GM21367 (cell line): ENCODE results near the gene TMEM87B.
"Not testable (repeated sequence)": the region's sequence is repeated elsewhere in the genome, so short reads cannot be mapped to it uniquely, and the experiment has no call there.

ENCODE experiments used
- ATAC-seq: cut with Tn5 transposase; IDR thresholded peaks from one replicate; pipeline ENCODE4 v1.9.1; 2021; ENCODE audit not compliant: unreplicated experiment

The TMEM87B gene

DNA sequence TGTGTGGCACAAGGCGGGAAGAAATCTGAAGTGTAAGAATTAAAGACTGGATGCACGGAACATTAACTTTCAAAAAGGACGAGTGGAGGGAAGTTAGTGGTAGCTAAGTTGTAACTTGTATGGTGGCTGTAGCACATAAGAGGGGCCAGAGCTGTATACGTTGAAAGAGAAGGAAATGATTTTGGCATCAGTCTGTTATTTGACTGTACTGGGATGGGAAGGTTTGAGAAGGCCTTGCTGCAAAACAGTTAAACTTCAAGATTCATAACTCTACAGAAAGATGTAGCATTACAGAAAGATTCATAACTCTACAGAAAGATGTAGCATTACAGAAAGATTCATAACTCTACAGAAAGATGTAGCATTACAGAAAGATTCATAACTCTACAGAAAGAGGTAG, 58.3 kb downstream of the TMEM87B start:
- not testable (repeated sequence) for ATAC-seq

DNA sequence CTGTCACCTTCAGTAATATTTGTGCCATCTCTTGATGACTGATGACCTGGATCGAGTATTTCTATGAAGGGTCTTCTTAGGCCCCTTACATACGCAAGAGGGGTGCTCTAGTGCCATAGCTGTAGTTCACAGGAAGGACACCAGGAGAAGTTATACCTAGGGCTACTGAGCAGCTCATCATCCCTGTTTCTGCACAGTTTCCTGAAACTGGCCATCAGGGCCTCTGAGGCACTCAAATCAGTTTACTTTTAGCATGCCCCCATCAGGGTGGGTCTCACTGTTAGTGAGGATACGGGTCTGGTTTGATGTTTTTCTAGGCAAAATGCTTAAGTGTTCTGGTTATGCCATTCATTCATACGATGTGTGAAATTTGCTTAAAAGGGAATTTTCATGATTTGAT, 63.1 kb downstream of the TMEM87B start:
- no peak for ATAC-seq

DNA sequence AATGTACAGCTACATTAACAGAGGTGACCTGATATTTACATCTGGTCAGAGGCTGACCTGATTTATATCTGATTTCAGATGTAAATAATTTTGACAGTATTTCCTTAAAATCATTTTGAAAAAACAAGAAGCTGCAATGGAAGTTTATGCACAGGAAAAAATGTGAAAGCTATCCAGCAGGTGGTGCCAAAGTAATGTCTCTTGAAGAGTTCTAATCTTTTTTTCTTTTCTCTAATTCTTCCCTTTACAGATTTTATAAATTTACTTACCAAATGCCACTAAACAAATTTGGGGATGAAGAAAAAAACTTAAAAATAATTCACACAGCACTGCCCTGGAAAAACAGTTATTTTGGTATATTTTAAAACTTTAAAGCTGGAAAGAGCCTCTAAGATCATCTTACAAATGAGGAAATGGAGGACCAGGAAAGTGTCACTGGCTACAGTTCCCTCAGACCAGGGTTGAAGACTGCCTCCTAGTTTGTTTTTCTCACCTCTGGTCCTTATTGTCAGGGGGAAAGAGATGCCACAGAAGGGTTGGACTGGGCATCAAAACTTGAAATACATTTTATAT, 66.7 kb downstream of the TMEM87B start:
- no peak for ATAC-seq

DNA sequence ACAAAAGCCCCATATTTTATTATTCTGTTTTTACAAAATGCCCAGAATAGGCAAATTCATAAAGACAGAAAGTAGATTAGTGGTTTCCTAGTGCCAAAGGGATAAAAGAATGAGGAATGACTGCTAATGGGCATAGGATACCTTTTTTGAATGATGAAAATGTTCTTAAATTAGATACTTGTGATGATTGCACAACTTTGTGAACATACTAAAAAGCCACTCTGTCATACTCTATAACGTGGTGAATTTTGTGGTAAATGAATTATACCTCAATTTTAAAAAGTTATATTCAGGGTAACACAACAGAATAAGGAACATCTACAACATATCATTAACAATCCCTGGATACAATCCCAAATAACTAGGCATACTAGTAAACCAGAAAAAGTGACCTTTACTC, 74.0 kb downstream of the TMEM87B start:
- no peak for ATAC-seq

DNA sequence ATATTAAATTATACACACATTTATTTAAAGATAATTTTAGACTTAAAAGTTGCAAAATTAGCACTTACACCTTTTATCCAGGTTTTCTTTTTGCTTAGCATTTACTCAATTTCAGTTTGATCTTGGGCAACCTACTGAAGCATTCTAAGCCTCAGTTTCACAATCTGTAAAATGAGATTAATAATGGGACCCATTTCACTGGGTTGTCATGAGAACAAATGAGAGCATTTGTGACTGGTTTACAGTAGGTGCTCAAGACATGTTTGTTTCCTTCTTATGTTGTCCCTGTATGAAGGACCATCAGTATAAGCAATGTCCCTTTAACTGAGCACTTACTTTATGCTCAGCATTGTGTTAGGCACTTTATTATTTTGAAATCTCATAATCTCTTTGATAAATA, 78.3 kb downstream of the TMEM87B start:
- no peak for ATAC-seq

DNA sequence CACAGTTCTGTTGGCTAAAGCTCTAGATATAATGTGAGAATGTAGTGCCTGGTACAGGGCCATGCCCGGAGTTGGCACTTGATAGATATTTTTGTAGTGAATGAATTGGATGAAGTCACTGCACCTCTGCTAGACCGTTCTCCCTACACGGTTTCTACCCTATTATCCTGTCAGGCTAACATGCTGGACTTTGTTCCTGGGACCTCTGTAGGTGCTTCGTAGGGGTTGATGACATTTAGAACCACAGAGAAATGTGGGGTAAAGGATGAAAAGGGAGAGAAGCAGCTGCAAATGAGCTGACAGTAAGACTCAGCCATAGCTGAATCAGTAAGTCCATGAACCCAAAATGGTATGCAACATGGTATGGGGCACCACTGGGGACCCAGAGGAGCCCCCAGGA, 79.1 kb downstream of the TMEM87B start:
- no peak for ATAC-seq

DNA sequence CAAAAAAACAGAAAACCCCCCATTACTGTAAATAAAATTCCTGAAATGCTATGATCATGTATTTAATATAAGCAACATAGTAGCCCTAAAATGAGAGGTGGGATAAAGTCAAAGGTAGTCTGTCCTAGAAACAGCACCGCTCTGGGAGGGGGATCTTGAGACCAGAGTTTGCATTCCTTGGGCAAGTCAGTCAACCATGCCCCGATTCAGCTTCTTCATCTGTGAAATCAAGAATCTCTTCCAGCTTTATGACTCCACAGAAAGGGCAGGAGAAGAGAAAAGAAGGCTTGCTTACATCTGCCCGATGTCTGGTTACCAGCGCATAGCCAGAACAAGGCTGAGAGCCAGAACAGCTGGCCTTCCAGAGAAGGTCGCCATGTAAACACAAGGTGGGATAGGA, 81.0 kb downstream of the TMEM87B start:
- ATAC-seq: no peak

DNA sequence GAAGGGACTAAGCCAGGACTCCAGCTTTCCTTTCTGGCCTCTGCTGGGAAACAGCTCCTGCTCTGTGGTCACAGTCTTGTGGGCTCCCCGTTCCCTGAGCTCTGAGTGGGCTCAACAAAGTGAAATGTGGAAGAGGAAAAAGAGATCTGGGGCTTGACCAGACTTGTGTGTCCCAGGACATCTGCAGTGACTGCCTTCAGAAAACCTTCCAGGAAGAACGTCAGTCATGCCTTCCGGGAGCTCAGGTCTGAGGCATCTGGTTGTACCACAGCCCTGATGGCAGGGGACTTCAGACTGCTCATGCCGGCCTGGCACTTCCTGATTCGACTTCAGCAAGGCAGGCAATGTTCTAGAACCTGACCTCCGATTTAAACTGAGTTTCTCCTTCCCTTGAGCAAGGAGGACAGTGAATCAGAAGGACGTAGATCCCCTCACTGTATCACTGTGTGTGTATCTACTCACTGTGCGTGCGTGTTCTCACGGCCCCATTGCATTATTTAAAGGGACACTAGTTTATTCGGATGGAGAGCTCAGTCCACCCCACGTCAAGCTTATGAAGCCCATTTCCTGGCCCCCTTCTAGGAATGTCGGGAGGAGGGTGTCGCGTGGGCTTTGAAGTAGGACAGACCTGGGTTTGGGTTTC, 82.6 kb downstream of the TMEM87B start:
- no peak for ATAC-seq

DNA sequence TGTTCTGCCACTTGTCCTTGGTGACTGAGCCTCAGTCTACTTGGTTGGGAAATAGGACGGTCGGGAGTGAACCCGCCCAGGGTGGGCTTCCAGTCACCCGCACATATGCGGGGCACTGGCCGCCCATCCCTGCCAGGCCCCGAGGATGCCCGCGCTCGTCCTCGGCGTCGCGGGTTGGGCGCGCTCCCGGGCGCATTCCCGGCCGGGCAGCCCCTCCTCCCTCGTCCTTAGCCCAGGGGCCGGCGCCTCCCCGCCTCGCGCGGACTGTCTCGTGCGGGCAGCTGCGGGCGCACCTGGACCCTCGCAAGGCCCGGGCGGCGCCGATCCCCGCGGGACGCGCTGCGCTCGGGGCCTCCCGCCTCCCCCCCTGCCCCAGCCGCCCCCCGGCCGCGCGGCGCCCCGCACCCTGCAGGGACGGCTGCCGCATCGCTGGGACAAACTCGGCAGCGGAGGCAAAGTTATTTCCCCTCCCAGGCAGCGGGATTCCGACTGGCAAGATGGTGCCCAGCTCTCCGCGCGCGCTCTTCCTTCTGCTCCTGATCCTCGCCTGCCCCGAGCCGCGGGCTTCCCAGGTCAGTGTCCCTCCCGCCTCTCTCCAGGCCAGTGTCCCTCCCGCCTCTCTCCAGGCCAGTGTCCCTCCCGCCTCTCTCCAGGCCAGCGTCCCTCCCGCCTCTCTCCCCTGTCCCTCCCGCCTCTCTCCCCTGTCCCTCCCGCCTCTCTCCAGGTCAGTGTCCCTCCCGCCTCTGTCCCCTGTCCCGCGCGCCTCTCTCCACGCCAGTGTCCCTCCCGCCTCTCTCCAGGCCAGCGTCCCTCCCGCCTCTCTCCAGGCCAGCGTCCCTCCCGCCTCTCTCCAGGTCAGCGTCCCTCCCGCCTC, 83.3 kb downstream of the TMEM87B start, which contains the start of gene FBLN7:
Gene FBLN7, plus strand, starts transcription at position 227 of the 874 bp plus-strand sequence. Its CDS starts 271 bp downstream, at position 498.
- no peak for ATAC-seq

DNA sequence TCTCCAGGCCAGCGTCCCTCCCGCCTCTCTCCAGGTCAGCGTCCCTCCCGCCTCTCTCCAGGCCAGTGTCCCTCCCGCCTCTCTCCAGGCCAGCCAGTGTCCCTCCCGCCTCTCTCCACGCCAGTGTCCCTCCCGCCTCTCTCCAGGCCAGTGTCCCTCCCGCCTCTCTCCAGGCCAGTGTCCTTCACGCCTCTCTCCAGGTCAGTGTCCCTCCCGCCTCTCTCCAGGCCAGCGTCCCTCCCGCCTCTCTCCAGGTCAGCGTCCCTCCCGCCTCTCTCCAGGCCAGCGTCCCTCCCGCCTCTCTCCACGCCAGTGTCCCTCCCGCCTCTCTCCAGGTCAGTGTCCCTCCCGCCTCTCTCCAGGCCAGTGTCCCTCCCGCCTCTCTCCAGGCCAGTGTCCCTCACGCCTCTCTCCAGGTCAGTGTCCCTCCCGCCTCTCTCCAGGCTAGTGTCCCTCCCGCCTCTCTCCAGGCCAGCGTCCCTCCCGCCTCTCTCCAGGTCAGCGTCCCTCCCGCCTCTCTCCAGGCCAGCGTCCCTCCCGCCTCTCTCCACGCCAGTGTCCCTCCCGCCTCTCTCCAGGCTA, 84.1 kb downstream of the TMEM87B start:
- ATAC-seq: not testable (repeated sequence)

DNA sequence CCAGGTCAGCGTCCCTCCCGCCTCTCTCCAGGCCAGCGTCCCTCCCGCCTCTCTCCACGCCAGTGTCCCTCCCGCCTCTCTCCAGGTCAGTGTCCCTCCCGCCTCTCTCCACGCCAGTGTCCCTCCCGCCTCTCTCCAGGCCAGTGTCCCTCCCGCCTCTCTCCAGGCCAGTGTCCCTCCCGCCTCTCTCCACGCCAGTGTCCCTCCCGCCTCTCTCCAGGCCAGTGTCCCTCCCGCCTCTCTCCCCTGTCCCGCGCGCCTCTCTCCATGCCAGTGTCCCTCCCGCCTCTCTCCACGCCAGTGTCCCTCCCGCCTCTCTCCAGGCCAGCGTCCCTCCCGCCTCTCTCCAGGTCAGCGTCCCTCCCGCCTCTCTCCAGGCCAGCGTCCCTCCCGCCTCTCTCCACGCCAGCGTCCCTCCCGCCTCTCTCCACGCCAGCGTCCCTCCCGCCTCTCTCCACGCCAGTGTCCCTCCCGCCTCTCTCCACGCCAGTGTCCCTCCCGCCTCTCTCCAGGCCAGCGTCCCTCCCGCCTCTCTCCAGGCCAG, 84.7 kb downstream of the TMEM87B start:
- not testable (repeated sequence) for ATAC-seq

DNA sequence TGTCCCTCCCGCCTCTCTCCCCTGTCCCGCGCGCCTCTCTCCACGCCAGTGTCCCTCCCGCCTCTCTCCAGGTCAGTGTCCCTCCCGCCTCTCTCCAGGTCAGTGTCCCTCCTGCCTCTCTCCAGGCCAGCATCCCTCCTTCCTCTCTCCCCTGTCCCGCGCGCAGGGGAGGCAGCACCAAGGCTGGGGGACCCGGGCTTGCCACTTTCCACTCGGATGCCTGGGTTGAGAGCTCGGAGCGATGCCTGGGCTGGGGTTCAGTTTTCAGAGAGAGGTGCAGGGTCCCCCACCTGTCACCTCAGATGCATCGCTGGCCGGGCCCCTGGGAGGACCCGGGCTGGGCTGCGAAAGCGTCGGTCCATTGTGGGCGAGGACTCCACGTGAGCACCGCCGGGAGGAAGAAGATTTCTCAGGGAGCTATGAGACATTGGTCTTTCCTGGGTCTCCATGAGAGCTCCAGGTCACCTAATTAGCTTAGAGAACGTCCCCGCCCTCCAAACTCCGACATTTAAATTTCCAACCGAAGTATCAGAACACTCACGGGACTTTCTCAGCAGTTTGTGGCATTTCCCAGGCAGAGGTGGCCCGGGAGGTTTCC, 85.2 kb downstream of the TMEM87B start:
- no peak for ATAC-seq

DNA sequence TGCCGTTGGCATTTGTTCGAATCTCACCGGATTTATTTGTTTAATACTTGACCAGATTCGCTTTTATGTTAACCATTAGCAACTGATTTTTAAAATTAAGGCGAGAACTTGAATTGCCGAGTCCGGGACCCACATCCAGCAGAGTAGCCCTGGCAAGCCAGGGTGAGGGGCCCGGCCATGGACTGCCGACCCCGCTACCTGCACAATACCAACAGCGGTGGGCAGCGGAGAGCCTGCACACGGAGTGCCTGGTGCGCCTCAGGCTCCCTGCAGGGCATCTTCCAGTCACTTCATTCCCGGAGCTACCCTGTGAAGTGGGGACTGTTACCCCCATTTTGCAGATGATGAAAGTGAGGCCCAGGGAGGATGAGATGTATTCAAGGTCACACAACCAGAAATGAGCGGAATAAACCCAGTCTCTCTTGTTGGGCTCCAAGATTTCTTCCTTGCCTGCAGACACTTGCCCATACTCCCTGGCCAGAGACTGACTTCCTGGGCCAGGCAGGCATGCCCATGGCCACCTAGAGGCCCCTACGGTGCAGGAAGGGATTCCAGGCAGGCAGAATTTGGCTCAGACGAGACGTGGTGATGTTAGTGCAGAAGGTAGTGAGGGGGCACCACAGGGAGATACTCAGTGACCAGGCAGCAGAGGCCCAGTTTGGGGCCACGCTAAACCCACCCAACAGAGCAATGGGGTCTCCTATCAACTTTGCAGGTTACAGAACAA, 86.0 kb downstream of the TMEM87B start:
- no peak for ATAC-seq

DNA sequence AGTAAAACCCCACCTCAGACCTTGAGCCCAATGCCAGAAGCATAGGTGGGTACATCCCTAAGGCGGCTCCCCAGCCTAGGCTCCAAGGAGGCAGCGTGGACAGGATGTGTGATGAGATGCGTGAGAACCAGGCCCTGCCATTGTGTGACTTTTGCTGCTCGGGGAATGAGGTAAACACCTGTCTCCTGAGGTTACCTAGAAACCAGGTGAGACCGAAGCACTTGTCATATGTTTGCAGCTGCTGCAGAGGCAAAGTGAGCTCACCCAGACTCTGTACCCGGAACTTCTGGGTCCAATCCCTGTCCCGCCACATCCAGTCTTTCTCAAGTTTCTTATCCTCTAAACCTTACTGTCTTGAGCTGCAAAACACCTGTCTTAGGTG, 86.5 kb downstream of the TMEM87B start:
- ATAC-seq: no peak

DNA sequence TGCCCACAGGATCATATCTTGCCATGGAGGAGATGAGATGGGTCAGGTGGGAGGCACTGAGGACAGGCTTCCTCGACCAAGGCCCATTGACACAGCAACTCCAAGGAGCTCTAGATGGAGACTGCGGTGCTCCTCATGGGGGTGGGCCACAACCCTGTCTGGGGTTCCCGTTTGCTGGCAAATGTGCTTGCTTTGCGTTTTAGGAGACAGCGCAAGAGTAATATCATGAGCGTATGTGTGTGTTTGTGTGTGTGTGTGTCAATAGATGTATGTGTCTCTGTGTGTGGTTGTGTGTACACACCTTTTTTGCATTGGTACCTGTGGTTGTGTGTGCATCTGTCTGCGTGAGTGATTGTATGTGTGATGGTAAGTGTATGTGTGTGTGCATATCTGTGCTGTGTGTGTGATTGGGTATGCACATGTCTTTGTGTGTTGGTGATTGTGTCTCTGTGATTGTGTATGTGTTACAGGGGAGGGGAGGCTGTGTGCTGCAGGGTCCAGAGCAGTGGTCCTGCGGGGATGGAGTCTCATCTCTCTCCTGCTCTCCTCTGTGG, 87.5 kb downstream of the TMEM87B start:
- ATAC-seq: no peak

DNA sequence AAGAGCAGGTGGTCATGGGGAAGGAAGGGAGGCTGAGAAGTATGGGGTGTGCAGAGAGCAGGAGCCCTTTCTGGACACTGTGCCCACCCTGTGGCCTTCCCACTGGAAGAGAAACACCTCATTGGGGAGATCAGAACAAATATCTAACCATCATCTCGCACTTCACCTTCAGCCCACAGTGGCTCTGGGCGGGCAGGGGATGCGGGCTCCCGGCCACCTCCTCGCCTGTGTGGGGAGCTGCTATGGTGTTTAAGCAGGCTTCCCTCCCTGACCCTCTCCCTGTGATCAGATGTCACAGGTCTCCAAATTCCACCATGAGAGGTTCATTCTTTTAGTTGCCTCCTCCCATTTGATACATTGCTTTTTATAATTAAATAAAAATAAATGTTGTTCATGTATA, 88.1 kb downstream of the TMEM87B start:
- ATAC-seq: no peak

DNA sequence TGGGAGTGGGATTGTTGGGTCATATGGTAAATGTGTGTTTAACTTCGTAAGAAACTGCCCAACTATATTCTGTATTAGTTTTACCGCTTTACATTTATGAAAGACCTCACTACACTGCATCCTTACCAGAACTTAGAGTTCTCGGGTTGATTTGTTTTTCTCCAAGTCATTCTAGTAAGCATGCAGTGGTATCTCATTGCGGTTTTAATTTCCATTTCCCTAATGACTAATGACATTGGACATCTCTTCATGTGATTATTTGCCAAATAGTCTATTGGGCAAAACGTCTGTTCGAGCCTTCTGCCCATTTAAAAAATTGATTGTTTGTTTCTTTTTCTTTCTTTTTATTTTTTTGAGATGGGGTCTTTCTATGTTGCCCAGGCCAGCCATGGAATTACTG, 89.9 kb downstream of the TMEM87B start:
- no peak for ATAC-seq

DNA sequence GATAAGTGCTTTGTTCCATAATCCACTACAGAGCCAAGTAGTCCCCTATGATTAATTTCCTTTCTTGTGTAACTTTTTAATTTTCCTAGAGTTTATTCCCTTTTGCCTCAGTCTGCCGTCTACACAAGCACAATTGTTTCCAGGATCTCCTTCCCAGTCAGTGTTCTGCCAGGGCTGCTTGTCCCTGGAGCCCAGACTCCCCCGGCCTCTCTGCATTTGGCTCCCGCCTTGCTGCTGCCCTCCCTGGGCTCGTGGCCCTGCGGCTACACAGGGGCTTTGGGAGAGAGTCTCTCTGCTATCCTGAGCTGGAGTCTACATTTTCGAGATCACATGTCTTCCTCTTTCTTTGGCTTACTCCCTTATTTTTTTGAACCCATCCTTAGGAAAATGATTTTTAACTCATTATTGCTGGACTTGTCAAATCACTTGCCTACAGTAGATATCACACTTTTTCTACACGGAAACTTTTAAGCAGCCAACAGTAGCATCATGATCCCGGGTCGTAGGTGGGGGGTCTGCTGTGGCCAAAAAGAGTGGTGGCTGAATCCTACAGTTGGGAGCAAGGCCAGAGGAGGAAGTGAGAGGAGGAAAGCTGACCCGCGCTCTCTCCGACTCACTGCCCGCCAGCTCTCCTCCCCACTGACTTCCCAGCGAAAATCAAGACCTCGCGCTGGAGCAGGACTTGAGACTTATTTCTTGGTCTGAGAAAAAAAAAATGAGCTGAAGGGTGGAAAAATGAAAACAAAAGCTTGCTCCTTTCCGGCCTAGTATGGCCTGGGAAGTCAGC, 92.5 kb downstream of the TMEM87B start:
- ATAC-seq: no peak

DNA sequence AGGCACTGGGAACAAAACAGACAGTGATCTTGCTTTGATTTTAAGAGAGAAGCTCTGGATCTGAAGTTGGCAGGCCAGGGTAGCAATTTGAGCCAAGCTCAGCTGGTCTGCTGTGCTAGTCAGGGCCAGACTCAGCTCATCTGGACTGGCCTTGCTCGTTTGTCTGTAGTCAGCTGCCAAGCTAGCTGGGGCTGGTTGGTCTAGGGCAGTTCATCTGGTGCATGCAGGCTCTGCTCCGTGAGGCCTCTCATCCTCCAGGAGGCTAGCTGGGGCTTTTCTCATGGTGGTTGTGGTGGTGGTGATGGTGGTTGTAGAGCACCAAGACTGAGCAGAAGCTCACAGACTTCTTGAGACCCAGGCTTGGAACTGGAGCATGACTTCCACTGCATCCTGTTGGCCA, 93.4 kb downstream of the TMEM87B start:
- ATAC-seq: no peak
